ENCODE results near the gene RIPOR1.
A peak's percentile ranks its signal among the peaks of the same experiment; 100 is the strongest.
"Not testable (repeated sequence)": the region's sequence is repeated elsewhere in the genome, so short reads cannot be mapped to it uniquely, and the experiment has no call there.

Gene RIPOR1

GRCh38 chr16:67528222-67528869 lies at the start of gene RIPOR1:
TSS of gene RIPOR1 (plus strand) at chr16:67528829. CDS start at chr16:67538447, 9,618 bp downstream.
- no peaks in the 10 kb centered on the region for H3K9me3 ChIP-seq (ENCODE audit: control insufficient read depth, low read length)
- H3K4me3 ChIP-seq (ENCODE audit: low read length): peak within 1 kb of the TSS; percentile 98
- peaks cover 18% of the 10 kb centered on the region for H3K4me1 ChIP-seq (ENCODE audit: control insufficient read depth, insufficient read depth, low read length)
- peak within 1 kb of the TSS; percentile 99 for H3K9ac ChIP-seq (ENCODE audit: low read length)
- DNase-seq (ENCODE audit: low read depth): peak; percentile 74
- H3K36me3 ChIP-seq (ENCODE audit: control insufficient read depth, insufficient read depth, low read length, severe bottlenecking): no peaks in the 10 kb centered on the region
- no peaks in the 10 kb centered on the region for H3K27me3 ChIP-seq (replicated peaks; ENCODE audit: control insufficient read depth, insufficient read depth, low read length)

DNA sequence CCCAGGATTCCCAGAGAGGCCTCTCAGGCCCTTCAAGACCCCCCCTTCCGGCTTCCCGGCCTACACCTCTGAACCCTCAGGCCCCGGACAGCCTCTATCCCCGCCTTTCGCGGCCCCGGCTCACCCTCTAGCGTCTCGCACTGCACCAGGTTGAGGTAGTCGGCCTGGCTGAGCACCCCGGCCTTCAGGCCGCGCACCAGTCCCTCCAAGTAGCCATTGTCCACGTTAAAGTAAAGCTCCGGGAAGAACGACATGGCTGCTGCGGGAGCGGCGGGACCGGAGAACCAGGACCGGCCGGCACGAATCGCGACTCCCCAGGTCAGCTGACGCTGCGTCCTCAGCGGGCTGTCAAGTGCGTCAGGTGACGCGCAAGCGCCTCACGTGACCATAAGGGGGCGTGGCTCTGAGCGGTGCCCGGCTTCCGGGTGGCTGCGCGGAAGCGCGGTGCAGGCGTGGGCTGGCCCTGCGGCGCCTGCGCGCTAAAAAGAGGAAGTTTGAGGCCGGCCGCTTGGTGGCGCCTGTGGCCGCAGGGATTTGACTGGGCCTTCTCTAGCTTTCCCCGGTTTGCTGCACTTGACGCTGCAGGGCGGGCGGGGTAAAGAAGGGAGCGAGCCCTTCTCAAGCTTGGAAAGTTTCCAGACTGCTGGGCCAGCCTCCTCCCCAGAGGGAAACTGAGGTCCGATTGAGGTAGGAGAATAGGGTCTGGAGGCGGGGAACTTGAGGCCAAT lies 47.6 kb upstream of the RIPOR1 start, which contains the start of gene ATP6V0D1:
TSS of gene ATP6V0D1 (minus strand) at position 325 of the 728 bp plus-strand sequence. CDS start at position 254, 71 bp downstream.
- Histone ChIP-seq H3K9ac (ENCODE audit: low read length) (peak within 1 kb of the TSS; percentile 99), H3K36me3 (ENCODE audit: control insufficient read depth, insufficient read depth, low read length, severe bottlenecking) (no peaks in the 10 kb centered on the region), H3K9me3 (ENCODE audit: control insufficient read depth, low read length) (no peaks in the 10 kb centered on the region), H3K4me3 (ENCODE audit: low read length) (peak within 1 kb of the TSS; percentile 100), H3K27me3 (replicated peaks; ENCODE audit: control insufficient read depth, insufficient read depth, low read length) (no peaks in the 10 kb centered on the region), H3K4me1 (ENCODE audit: control insufficient read depth, insufficient read depth, low read length) (peaks cover 41% of the 10 kb centered on the region)
- peak; percentile 99 for DNase-seq (ENCODE audit: low read depth)

- no peak for DNase-seq (ENCODE audit: low read depth)
Observed at GRCh38 chr16:67481561-67482232, 46.9 kb upstream of the RIPOR1 start.

DNA sequence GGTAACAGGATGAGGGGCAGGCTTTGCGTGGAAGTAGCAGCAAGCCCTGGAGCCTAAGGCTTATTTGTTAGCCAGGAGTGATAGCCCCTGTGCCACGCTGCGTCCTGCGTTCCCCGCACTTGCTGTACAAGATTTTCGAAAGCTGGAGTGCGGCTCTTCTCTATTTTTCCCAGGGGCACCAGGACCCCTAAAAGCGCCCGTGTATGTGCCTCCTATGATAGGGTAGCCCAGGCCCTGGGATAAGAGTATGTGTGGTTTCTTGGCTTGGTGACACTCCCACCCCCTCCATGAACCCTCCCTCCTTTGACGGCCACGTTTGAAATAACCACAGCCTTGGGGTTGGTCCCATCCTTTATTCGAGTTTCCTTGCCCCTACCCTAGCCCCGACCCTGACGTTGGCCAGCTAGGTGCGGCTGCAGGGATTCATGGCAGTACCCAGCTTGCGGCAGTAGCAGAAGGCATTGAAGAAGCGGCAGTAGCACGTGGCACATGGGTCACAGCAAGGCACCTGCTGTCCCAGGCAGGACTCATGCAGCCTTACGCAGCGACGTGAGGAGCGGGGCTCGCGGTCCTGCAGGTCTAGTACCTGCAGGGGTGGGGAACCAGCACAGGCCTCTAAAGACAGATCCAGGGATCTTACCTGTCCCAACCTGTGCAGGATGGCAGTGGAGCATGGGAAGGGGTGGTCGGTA lies 46.2 kb upstream of the RIPOR1 start:
- Histone ChIP-seq H3K27me3 (replicated peaks; ENCODE audit: control insufficient read depth, insufficient read depth, low read length) (no peaks in the 10 kb centered on the region), H3K4me3 (ENCODE audit: low read length) (peak overlapping the region; percentile 100)
- DNase-seq (ENCODE audit: low read depth): no peak

More at GRCh38 chr16:67481561-67482232, 46.9 kb upstream of the RIPOR1 start:
- Histone ChIP-seq H3K9ac (ENCODE audit: low read length) (peak overlapping the region; percentile 99), H3K36me3 (ENCODE audit: control insufficient read depth, insufficient read depth, low read length, severe bottlenecking) (no peaks in the 10 kb centered on the region), H3K9me3 (ENCODE audit: control insufficient read depth, low read length) (no peaks in the 10 kb centered on the region), H3K4me3 (ENCODE audit: low read length) (peak overlapping the region; percentile 100), H3K4me1 (ENCODE audit: control insufficient read depth, insufficient read depth, low read length) (peaks cover 42% of the 10 kb centered on the region), H3K27me3 (replicated peaks; ENCODE audit: control insufficient read depth, insufficient read depth, low read length) (no peaks in the 10 kb centered on the region)

DNA sequence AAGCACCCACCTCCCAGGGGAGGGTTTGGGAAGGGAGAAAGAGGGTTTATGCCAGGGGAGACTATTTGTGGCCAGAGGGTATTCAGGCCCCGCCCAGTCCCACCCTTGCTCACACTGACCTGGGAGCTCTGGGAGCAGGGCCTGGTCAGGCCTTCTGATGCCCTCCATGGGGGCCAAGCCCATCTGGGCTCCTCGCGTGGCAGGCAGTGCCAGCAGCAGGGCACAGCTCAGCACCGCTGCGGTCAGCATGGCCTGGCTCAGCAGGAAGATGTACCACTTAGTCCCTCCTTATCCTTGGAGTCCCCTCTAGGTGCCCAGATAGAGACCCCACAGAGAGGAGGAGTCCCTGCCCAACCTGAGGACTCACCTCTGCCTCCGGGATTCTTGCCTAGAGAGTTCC lies 45.5 kb upstream of the RIPOR1 start, which contains the start of gene AGRP:
TSS of gene AGRP (minus strand) at position 398 of the 400 bp plus-strand sequence. CDS start at position 249, 149 bp downstream.
- Histone ChIP-seq H3K36me3 (ENCODE audit: control insufficient read depth, insufficient read depth, low read length, severe bottlenecking) (no peaks in the 10 kb centered on the region), H3K9me3 (ENCODE audit: control insufficient read depth, low read length) (no peaks in the 10 kb centered on the region), H3K9ac (ENCODE audit: low read length) (peak within 1 kb of the TSS; percentile 99), H3K27me3 (replicated peaks; ENCODE audit: control insufficient read depth, insufficient read depth, low read length) (no peaks in the 10 kb centered on the region), H3K4me3 (ENCODE audit: low read length) (no peak within 1 kb of the TSS), H3K4me1 (ENCODE audit: control insufficient read depth, insufficient read depth, low read length) (peaks cover 48% of the 10 kb centered on the region)
- DNase-seq (ENCODE audit: low read depth): no peak

More for the DNA sequence above, 46.2 kb upstream of the RIPOR1 start:
- Histone ChIP-seq H3K4me1 (ENCODE audit: control insufficient read depth, insufficient read depth, low read length) (peaks cover 48% of the 10 kb centered on the region), H3K9ac (ENCODE audit: low read length) (peak overlapping the region; percentile 99), H3K36me3 (ENCODE audit: control insufficient read depth, insufficient read depth, low read length, severe bottlenecking) (no peaks in the 10 kb centered on the region), H3K9me3 (ENCODE audit: control insufficient read depth, low read length) (no peaks in the 10 kb centered on the region)

GRCh38 chr16:67483731-67484525 lies 44.7 kb upstream of the RIPOR1 start:
- Histone ChIP-seq H3K36me3 (ENCODE audit: control insufficient read depth, insufficient read depth, low read length, severe bottlenecking) (no peaks in the 10 kb centered on the region), H3K9me3 (ENCODE audit: control insufficient read depth, low read length) (no peaks in the 10 kb centered on the region), H3K4me3 (ENCODE audit: low read length) (no peak overlapping the region), H3K4me1 (ENCODE audit: control insufficient read depth, insufficient read depth, low read length) (peaks cover 48% of the 10 kb centered on the region), H3K9ac (ENCODE audit: low read length) (no peak overlapping the region), H3K27me3 (replicated peaks; ENCODE audit: control insufficient read depth, insufficient read depth, low read length) (no peaks in the 10 kb centered on the region)
- no peak for DNase-seq (ENCODE audit: low read depth)

DNA sequence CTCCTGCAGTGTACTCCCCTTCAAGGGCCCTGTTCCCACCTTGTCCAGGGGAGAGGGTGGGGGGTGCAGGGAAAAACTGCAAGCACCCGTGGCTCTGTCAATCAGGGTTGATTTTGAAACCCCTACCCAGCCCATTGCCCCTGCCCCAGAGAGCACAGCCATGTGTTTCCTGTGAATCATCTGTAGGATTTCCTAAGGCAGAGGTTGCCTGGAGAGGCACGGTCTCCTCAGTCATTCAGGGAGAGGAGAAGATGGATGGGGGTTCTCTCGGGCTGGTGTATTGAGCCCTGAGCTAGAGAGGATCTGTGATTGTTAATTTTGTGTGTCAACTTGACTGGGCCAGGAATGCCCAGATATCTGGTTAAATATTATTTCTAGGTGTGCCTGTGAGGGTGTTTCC lies 41.8 kb upstream of the RIPOR1 start:
- no peak for DNase-seq (ENCODE audit: low read depth)

DNA sequence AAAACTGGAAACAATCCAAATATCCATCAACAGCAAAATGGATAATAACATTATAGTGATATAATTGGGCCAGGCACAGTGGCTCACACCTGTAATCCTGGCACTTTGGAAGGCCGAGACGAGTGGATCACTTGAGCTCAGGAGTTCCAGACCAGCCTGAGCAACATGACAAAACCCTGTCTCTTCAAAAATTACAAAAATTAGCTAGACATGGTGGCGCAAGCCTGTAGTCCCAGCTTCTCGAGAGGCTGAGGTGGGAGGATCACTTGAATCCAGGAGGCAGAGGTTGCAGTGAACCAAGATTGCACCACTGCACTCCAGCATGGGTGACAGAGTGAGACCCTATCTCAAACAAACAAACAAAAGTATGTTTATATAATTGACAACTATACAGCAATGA lies 41.1 kb upstream of the RIPOR1 start:
- H3K9me3 ChIP-seq (ENCODE audit: control insufficient read depth, low read length); H3K27me3 ChIP-seq (replicated peaks; ENCODE audit: control insufficient read depth, insufficient read depth, low read length); H3K4me3 ChIP-seq (ENCODE audit: low read length); H3K36me3 ChIP-seq (ENCODE audit: control insufficient read depth, insufficient read depth, low read length, severe bottlenecking); H3K9ac ChIP-seq (ENCODE audit: low read length); DNase-seq (ENCODE audit: low read depth): not testable (repeated sequence)
- H3K4me1 ChIP-seq (ENCODE audit: control insufficient read depth, insufficient read depth, low read length): peaks cover 45% of the 10 kb centered on the region

More for the DNA sequence above, 41.8 kb upstream of the RIPOR1 start:
- Histone ChIP-seq H3K4me1 (ENCODE audit: control insufficient read depth, insufficient read depth, low read length) (peaks cover 53% of the 10 kb centered on the region), H3K27me3 (replicated peaks; ENCODE audit: control insufficient read depth, insufficient read depth, low read length) (no peaks in the 10 kb centered on the region), H3K4me3 (ENCODE audit: low read length) (no peak overlapping the region), H3K36me3 (ENCODE audit: control insufficient read depth, insufficient read depth, low read length, severe bottlenecking) (no peaks in the 10 kb centered on the region), H3K9me3 (ENCODE audit: control insufficient read depth, low read length) (no peaks in the 10 kb centered on the region), H3K9ac (ENCODE audit: low read length) (peak overlapping the region; percentile 64)

GRCh38 chr16:67489401-67490083 lies 39.1 kb upstream of the RIPOR1 start:
- peaks cover 34% of the 10 kb centered on the region for H3K4me1 ChIP-seq (ENCODE audit: control insufficient read depth, insufficient read depth, low read length)
- H3K36me3 ChIP-seq (ENCODE audit: control insufficient read depth, insufficient read depth, low read length, severe bottlenecking): no peaks in the 10 kb centered on the region
- no peak overlapping the region for H3K9ac ChIP-seq (ENCODE audit: low read length)
- no peaks in the 10 kb centered on the region for H3K27me3 ChIP-seq (replicated peaks; ENCODE audit: control insufficient read depth, insufficient read depth, low read length)
- no peaks in the 10 kb centered on the region for H3K9me3 ChIP-seq (ENCODE audit: control insufficient read depth, low read length)
- DNase-seq (ENCODE audit: low read depth): no peak
- H3K4me3 ChIP-seq (ENCODE audit: low read length): no peak overlapping the region

Data from adipocyte (in vitro differentiated cells).